SK-N-SH (cell line): Measurements from ENCODE around the gene CPTP. TPM values are rescaled to one million over a fixed set of nuclear protein-coding genes. Genes with fewer than 3 reads are reported as not detected.

Experiments
- CTCF ChIA-PET: fragments of 300-600, 350-600 bp; formaldehyde crosslinking; extraction: SDS; loops from one replicate; lab custom pipeline; 2021; lab: Yijun Ruan, JAX
- POLR2A ChIA-PET: fragments of 350-600 bp; sonication (Branson Sonifier 250); formaldehyde crosslinking; extraction: SDS; loops from one replicate; lab custom pipeline; 2020; ENCODE audit warnings: antibody characterized with exemption, inconsistent platforms; lab: Yijun Ruan, JAX
- DNase-seq: peaks from one replicate; pipeline ENCODE4 v3.0.0; 2012
- H2AFZ ChIP-seq: fragments of 200-600 bp; sonication (generic); 2 replicates; pipeline ENCODE4 v1.8.1; 2016; ENCODE audit warnings: antibody characterized with exemption, mild to moderate bottlenecking, low read depth
- H3F3A ChIP-seq: fragments of 200-600 bp; sonication (generic); replicated peaks from 2 replicates; pipeline ENCODE3; 2016; ENCODE audit warnings: antibody characterized with exemption, mild to moderate bottlenecking; ENCODE audit not compliant: insufficient read depth
- H3K27ac ChIP-seq, 2 experiments: fragments of 200-500 bp in 1 of 2; fragments of 200-600 bp in 1 of 2; sonication (Bioruptor generic) in 1 of 2; sonication (generic), shearing (Covaris generic) in 1 of 2; 2 replicates each; pipeline versions ENCODE4 v1.5.1 to v1.6.1; 2014 to 2016; ENCODE audit warnings: low read depth in 2 of 2, inconsistent platforms in 1 of 2, low read length in 1 of 2, mild to moderate bottlenecking in 1 of 2, mixed read lengths in 1 of 2
- H3K27me3 ChIP-seq: fragments of 200-600 bp; sonication (generic), shearing (Covaris generic); 2 replicates; pipeline ENCODE4 v1.6.1; 2016; ENCODE audit warnings: mixed run types; ENCODE audit not compliant: insufficient read depth
- H3K36me3 ChIP-seq, 2 experiments: fragments of 200-500 bp in 1 of 2; fragments of 200-600 bp in 1 of 2; sonication (Bioruptor generic) in 1 of 2; sonication (generic) in 1 of 2; replicated peaks in 1 of 2; 2 replicates each; pipeline versions ENCODE3 to v1.5.1; 2014 to 2016; ENCODE audit warnings: low read length in 1 of 2, mild to moderate bottlenecking in 1 of 2; ENCODE audit not compliant: insufficient read depth in 2 of 2, control insufficient read depth in 1 of 2
- H3K4me1 ChIP-seq, 2 experiments: fragments of 200-500 bp in 1 of 2; fragments of 200-600 bp in 1 of 2; sonication (Bioruptor generic) in 1 of 2; sonication (generic), shearing (Covaris generic) in 1 of 2; 2 replicates each; pipeline versions ENCODE4 v1.5.1 to v1.6.1; 2014 to 2016; ENCODE audit warnings: low read depth in 1 of 2, low read length in 1 of 2, mixed run types in 1 of 2; ENCODE audit not compliant: insufficient read depth in 2 of 2, control insufficient read depth in 1 of 2
- H3K4me2 ChIP-seq: fragments of 200-600 bp; sonication (generic), shearing (Covaris generic); 2 replicates; pipeline ENCODE4 v1.6.1; 2017; ENCODE audit warnings: mixed run types
- H3K4me3 ChIP-seq, 2 experiments: fragments of 200-500 bp in 1 of 2; fragments of 200-600 bp in 1 of 2; sonication (Bioruptor generic) in 1 of 2; sonication (generic), shearing (Covaris generic) in 1 of 2; 2 replicates each; pipeline versions ENCODE4 v1.5.1 to v1.8.1; 2014 to 2016; ENCODE audit warnings: low read depth in 2 of 2, inconsistent platforms in 1 of 2, low read length in 1 of 2, mild to moderate bottlenecking in 1 of 2, mixed read lengths in 1 of 2, moderate library complexity in 1 of 2
- H3K79me2 ChIP-seq: fragments of 200-600 bp; sonication (generic); 2 replicates; pipeline ENCODE4 v1.8.1; 2017; ENCODE audit warnings: mild to moderate bottlenecking; ENCODE audit not compliant: insufficient read depth
- H3K9ac ChIP-seq: fragments of 200-600 bp; sonication (generic); 2 replicates; pipeline ENCODE4 v1.6.1; 2017; ENCODE audit warnings: mixed run types
- H3K9me2 ChIP-seq: fragments of 200-600 bp; sonication (generic); 2 replicates; pipeline ENCODE4 v1.6.1; 2017; ENCODE audit warnings: mixed run types
- H3K9me3 ChIP-seq: fragments of 200-600 bp; sonication (generic); 2 replicates; pipeline ENCODE4 v1.6.1; 2017; ENCODE audit warnings: mixed run types, mild to moderate bottlenecking, moderate library complexity
- H4K20me1 ChIP-seq: fragments of 200-600 bp; sonication (generic); 2 replicates; pipeline ENCODE4 v1.6.1; 2017; ENCODE audit warnings: mild to moderate bottlenecking, mixed run types; ENCODE audit not compliant: insufficient read depth
- CHD2 ChIP-seq: fragments of 150-350 bp; IDR thresholded peaks from 2 replicates; pipeline ENCODE4 v1.6.1; 2018; ENCODE audit warnings: low read length; ENCODE audit not compliant: partially characterized antibody
- CTCF ChIP-seq: fragments of 200-600 bp; sonication (generic); IDR thresholded peaks from 2 replicates; pipeline ENCODE4 v1.6.1; 2017; ENCODE audit warnings: antibody characterized with exemption, mild to moderate bottlenecking, moderate library complexity
- ELF1 ChIP-seq: IDR thresholded peaks from 2 replicates; pipeline ENCODE4 v1.4.0; 2012
- FOSL2 ChIP-seq: IDR thresholded peaks from 2 replicates; pipeline ENCODE4 v1.4.0; 2012; ENCODE audit warnings: low read depth, mild to moderate bottlenecking, moderate library complexity, borderline replicate concordance
- IRF3 ChIP-seq: fragments of 150-350 bp; IDR thresholded peaks from 2 replicates; pipeline ENCODE4 v1.6.1; 2016; ENCODE audit warnings: mild to moderate bottlenecking, low read depth, low read length
- MAX ChIP-seq: IDR thresholded peaks from 2 replicates; pipeline ENCODE4 v1.4.0; 2012; ENCODE audit warnings: low read depth
- MEF2A ChIP-seq: IDR thresholded peaks from 2 replicates; pipeline ENCODE4 v1.4.0; 2012; ENCODE audit warnings: low read depth, borderline replicate concordance
- POLR2AphosphoS5 ChIP-seq: IDR thresholded peaks from 2 replicates; pipeline ENCODE4 v1.6.1; 2012; ENCODE audit warnings: low read depth, low read length
- RAD21 ChIP-seq: IDR thresholded peaks from 2 replicates; pipeline ENCODE4 v1.6.1; 2012; ENCODE audit warnings: mild to moderate bottlenecking, low read length
- SIN3A ChIP-seq: IDR thresholded peaks from 2 replicates; pipeline ENCODE4 v1.6.1; 2012; ENCODE audit warnings: low read depth, mild to moderate bottlenecking, low read length, moderate library complexity, borderline replicate concordance
- TAF1 ChIP-seq: IDR thresholded peaks from 2 replicates; pipeline ENCODE4 v1.6.1; 2012; ENCODE audit warnings: low read depth, mild to moderate bottlenecking, low read length, moderate library complexity, borderline replicate concordance
- TCF12 ChIP-seq: IDR thresholded peaks from 2 replicates; pipeline ENCODE4 v1.4.0; 2012
- TEAD4 ChIP-seq: IDR thresholded peaks from 2 replicates; pipeline ENCODE4 v1.4.0; 2012; ENCODE audit warnings: mild to moderate bottlenecking, borderline replicate concordance; ENCODE audit not compliant: insufficient read depth
- USF2 ChIP-seq: fragments of 150-350 bp; IDR thresholded peaks from 2 replicates; pipeline ENCODE4 v1.6.1; 2017; ENCODE audit warnings: antibody characterized with exemption, low read length, low read depth, borderline replicate concordance
- ZBTB33 ChIP-seq: IDR thresholded peaks from 2 replicates; pipeline ENCODE4 v1.4.0; 2012; ENCODE audit warnings: low read depth, borderline replicate concordance
- WGBS: methylation state at CpG from one replicate; pipeline ENCODE4 v1.1.6; 2017; ENCODE audit warnings: low lambda C conversion rate; 5-methylcytosine and 5-hydroxymethylcytosine counted together
- polyA plus RNA-seq, 3 experiments: library from polyadenylated mRNA; depleted of rRNA; stranded (reverse); fragments of >200 nt; gene quantifications; 2 replicates each; pipeline ENCODE4 v1.2.3, GENCODE V29; 2012

Gene CPTP
- polyA plus RNA-seq, 1 of the 3 experiments (the other 2 are of a cell fraction), result 13.4 TPM

- TF ChIP-seq ZBTB33 (0 out of 2 replicates have a peak, but pooled peaks have one; percentile 12), FOSL2 (peak; percentile 71), POLR2AphosphoS5 (0 out of 2 replicates have a peak, but pooled peaks have one; percentile 23), USF2 (no peak), MEF2A (no peak), CTCF (no peak)
Observed at GRCh38 chr1:1318131-1318652, 6.4 kb upstream of the CPTP start (continued).

- H3K36me3 ChIP-seq, result peaks cover 12 to 44% of the 10 kb centered on the region in 2 experiments
- ChIA-PET CTCF (interaction anchor here (1.0 to 1.3 kb wide), 2 partner anchors 7 to 9 kb away, joined by 3 read pairs; no protein-coding TSS in a partner anchor), POLR2A (no interaction called here)
- H3K4me3 ChIP-seq, result no peak overlapping the region
- peak overlapping the region; percentile 44; the same call in 1 of the 2 replicates for H3K4me2 ChIP-seq
- no peak for DNase-seq
- peak overlapping the region; percentile 10; the same call in 1 of the 2 replicates for H3K9ac ChIP-seq
- H4K20me1 ChIP-seq, result peaks cover 55% of the 10 kb centered on the region
- TF ChIP-seq ZBTB33 (no peak), MEF2A (no peak), SIN3A (no peak), IRF3 (no peak), ELF1 (no peak), RAD21 (no peak), CHD2 (no peak), FOSL2 (no peak), MAX (no peak), TAF1 (no peak), USF2 (no peak), TCF12 (no peak), TEAD4 (no peak)
- peaks cover 4 to 13% of the 10 kb centered on the region in 2 experiments; a peak in 2 of 4 replicates for H3K4me1 ChIP-seq
- peaks cover 14% of the 10 kb centered on the region for H3F3A ChIP-seq
- H2AFZ ChIP-seq, result no peak overlapping the region
- H3K27ac ChIP-seq, result peak overlapping the region in 1 of 2 experiments; percentile 86; a peak in 2 of 4 replicates
- no peaks in the 10 kb centered on the region for H3K9me2 ChIP-seq
- peaks cover 77% of the 10 kb centered on the region for H3K79me2 ChIP-seq
- no peaks in the 10 kb centered on the region for H3K9me3 ChIP-seq
- no peaks in the 10 kb centered on the region for H3K27me3 ChIP-seq
- WGBS, result 89% methylated on average over 20 of the region's 36 CpGs
Observed at GRCh38 chr1:1318777-1319645, 5.6 kb upstream of the CPTP start.
